ENCODE data around the gene PALD1.

PALD1 gene

DNA sequence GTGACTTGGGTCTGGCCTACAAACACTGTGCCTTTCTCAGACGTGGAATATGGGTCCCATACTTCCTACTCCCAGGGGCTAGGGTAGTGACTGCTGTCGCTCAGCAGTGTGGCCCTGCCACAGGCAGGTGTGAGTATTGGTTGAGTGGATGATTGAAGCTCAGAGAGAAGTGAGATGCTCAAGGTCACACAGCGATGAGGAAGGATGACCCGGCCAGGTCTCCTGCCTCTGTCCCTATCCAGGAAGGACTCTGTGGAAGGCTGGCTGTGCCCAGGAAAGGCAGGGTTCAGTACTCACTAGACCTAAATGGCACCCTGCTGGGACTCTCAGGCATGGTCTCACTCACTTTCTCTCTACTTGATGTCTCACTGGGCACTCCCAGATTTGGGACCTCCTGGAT, 121.2 kb downstream of the PALD1 start:
- Histone ChIP-seq H3K79me2 (ENCODE audit: control insufficient read depth, low read length) (no peaks in the 10 kb centered on the region), H3K4me3 (ENCODE audit: low read length) (no peak overlapping the region), H3K4me2 (ENCODE audit: low read length) (no peak overlapping the region), H3K27ac (ENCODE audit: low read depth, low read length) (no peak overlapping the region), H3K27me3 (ENCODE audit: control insufficient read depth, low read length) (no peaks in the 10 kb centered on the region), H4K20me1 (ENCODE audit: control insufficient read depth, insufficient read depth, low read depth, low read length) (no peaks in the 10 kb centered on the region), H3K4me1 (ENCODE audit: control insufficient read depth, low read length) (no peaks in the 10 kb centered on the region), H3K36me3 (ENCODE audit: control insufficient read depth, low read length) (no peaks in the 10 kb centered on the region), H3F3A (ENCODE audit: control insufficient read depth, insufficient read depth) (no peaks in the 10 kb centered on the region), H3K9me2 (replicated peaks; ENCODE audit: control insufficient read depth, low read length) (no peaks in the 10 kb centered on the region), H3K9me3 (ENCODE audit: control insufficient read depth, insufficient read depth, low read length) (no peaks in the 10 kb centered on the region)
- no peak for TF ChIP-seq EZH2phosphoT487 (IDR thresholded peaks at IDR 0.05; ENCODE audit: borderline replicate concordance, low read length)
- TF ChIP-seq, protein P1, sequence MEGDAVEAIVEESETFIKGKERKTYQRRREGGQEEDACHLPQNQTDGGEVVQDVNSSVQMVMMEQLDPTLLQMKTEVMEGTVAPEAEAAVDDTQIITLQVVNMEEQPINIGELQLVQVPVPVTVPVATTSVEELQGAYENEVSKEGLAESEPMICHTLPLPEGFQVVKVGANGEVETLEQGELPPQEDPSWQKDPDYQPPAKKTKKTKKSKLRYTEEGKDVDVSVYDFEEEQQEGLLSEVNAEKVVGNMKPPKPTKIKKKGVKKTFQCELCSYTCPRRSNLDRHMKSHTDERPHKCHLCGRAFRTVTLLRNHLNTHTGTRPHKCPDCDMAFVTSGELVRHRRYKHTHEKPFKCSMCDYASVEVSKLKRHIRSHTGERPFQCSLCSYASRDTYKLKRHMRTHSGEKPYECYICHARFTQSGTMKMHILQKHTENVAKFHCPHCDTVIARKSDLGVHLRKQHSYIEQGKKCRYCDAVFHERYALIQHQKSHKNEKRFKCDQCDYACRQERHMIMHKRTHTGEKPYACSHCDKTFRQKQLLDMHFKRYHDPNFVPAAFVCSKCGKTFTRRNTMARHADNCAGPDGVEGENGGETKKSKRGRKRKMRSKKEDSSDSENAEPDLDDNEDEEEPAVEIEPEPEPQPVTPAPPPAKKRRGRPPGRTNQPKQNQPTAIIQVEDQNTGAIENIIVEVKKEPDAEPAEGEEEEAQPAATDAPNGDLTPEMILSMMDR (IDR thresholded peaks at IDR 0.05; ENCODE audit: low read depth, low read length, poor library complexity, severe bottlenecking): no peak

DNA sequence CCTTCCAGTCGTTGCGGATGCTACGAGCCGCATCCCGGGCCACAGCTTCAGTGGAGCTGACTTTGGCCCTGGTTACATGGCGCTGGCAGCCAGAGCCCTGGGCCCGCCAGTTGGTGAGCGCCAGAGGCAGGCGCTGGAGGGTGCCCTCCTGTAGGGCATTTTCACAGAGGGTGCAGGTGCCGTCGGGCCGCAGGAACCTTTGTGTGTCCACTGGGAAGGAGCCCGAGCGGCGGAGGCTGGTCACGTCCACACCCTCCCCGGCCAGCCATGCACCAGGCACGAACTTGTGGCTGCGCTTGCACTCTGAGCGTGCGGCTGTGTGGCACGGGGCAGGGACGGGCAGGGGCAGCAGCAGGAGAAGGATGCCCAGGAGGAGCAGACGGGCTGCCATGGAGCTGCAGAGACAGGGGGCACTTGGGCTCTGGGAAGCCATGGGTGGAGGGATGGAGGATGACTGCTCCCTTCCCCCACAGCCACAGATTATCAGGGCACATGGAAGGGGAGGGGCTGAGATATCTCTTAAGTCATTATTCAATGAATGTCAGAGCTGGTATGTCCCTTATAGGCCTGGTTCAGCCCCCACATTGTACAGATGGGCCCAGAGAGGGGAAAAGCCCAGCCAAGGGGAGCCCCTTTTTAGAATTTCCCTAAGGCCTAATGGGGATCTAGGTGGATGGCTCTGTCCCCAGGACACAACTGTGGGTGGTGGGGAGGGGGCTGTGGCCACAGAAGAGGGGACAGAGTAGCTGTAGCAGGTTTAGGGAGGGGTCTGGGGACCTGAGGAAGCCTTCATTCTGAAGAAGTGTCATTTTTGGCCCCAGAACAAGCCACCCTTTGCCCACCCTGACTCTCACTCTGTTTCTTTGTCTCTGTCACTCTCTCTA, 122.2 kb downstream of the PALD1 start:
- TF ChIP-seq, protein P1 (IDR thresholded peaks at IDR 0.05; ENCODE audit: low read depth, low read length, poor library complexity, severe bottlenecking): no peak
- no peak overlapping the region for H3K4me2 ChIP-seq (ENCODE audit: low read length)

DNA sequence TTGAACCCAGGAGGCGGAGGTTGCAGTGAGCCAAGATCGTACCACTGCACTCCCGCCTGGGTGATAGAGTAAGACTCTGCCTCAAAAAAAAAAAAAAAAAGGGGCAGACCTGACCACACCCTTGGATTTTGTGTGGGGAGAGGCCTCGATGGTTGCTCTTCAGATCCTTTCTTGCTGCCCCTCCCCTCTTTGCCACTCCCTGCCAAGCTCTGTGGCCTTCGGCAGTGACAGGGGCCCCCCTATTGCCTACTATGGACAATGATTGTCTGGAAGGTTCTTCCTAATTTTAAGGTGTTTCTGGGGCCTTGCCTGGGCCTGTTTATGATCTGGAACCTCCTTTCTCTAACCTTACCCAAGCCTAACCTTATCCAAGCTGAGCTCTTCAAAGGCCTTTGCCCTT, 123.2 kb downstream of the PALD1 start:
- no peak overlapping the region for H3K4me3 ChIP-seq (ENCODE audit: low read length)
- no peak for TF ChIP-seq EZH2phosphoT487 (IDR thresholded peaks at IDR 0.05; ENCODE audit: borderline replicate concordance, low read length)
- TF ChIP-seq, protein P1 (IDR thresholded peaks at IDR 0.05; ENCODE audit: low read depth, low read length, poor library complexity, severe bottlenecking): no peak

More for the DNA sequence above, 122.2 kb downstream of the PALD1 start:
- Histone ChIP-seq H3K4me3 (ENCODE audit: low read length) (no peak overlapping the region), H3K27ac (ENCODE audit: low read depth, low read length) (no peak overlapping the region), H3K79me2 (ENCODE audit: control insufficient read depth, low read length) (no peaks in the 10 kb centered on the region), H3K4me1 (ENCODE audit: control insufficient read depth, low read length) (no peaks in the 10 kb centered on the region), H3K27me3 (ENCODE audit: control insufficient read depth, low read length) (peaks cover 4% of the 10 kb centered on the region; the same call in 1 of the 2 replicates), H3K36me3 (ENCODE audit: control insufficient read depth, low read length) (no peaks in the 10 kb centered on the region), H3K9me2 (replicated peaks; ENCODE audit: control insufficient read depth, low read length) (no peaks in the 10 kb centered on the region), H3K9me3 (ENCODE audit: control insufficient read depth, insufficient read depth, low read length) (no peaks in the 10 kb centered on the region), H3F3A (ENCODE audit: control insufficient read depth, insufficient read depth) (no peaks in the 10 kb centered on the region), H4K20me1 (ENCODE audit: control insufficient read depth, insufficient read depth, low read depth, low read length) (no peaks in the 10 kb centered on the region)

More for the DNA sequence above, 123.2 kb downstream of the PALD1 start:
- Histone ChIP-seq H3K36me3 (ENCODE audit: control insufficient read depth, low read length) (no peaks in the 10 kb centered on the region), H3K27me3 (ENCODE audit: control insufficient read depth, low read length) (peaks cover 4% of the 10 kb centered on the region; the same call in 1 of the 2 replicates), H3K4me1 (ENCODE audit: control insufficient read depth, low read length) (no peaks in the 10 kb centered on the region), H3K4me2 (ENCODE audit: low read length) (no peak overlapping the region), H4K20me1 (ENCODE audit: control insufficient read depth, insufficient read depth, low read depth, low read length) (no peaks in the 10 kb centered on the region), H3K27ac (ENCODE audit: low read depth, low read length) (no peak overlapping the region), H3K9me3 (ENCODE audit: control insufficient read depth, insufficient read depth, low read length) (no peaks in the 10 kb centered on the region), H3F3A (ENCODE audit: control insufficient read depth, insufficient read depth) (no peaks in the 10 kb centered on the region), H3K79me2 (ENCODE audit: control insufficient read depth, low read length) (no peaks in the 10 kb centered on the region), H3K9me2 (replicated peaks; ENCODE audit: control insufficient read depth, low read length) (no peaks in the 10 kb centered on the region)

Measured in DOHH2 (cell line).